ENCODE measurements around the gene CLK2. TPM values are rescaled to one million over a fixed set of nuclear protein-coding genes. Genes with fewer than 3 reads are reported as not detected.
"Not testable (repeated sequence)": the region's sequence is repeated elsewhere in the genome, so short reads cannot be mapped to it uniquely, and the experiment has no call there.

Gene CLK2
- total RNA-seq, 2 experiments from 2014 or later, result 81.4 to 86.6 TPM

DNA sequence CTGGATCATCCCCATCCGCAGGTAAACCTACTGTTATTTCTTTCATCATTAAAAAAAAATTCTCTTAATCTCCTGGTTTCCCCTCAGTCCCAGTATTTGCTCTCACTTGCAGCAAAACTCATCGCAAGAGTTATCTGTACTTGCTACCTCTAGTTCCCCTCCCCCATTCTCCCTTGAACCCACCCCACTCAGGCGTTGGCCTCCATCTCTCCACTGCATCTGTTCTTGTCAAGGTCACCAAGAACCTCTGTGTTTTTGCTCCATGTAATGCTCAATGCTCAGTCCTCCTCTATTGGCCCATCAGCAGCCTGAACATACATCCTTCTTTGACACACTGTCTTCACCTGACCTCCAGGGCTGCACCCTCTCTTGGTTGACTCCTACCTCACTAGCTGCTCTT, 23.4 kb upstream of the CLK2 start:
- Mint-ChIP-seq H3K4me1 (peaks cover 3% of the 10 kb centered on the region), H3K9me3 (ENCODE audit: low read depth) (no peaks in the 10 kb centered on the region), H3K27me3 (peaks cover 30% of the 10 kb centered on the region), H3K27ac (no peak overlapping the region), H3K36me3 (ENCODE audit: low read depth) (no peaks in the 10 kb centered on the region), H3K4me3 (no peak overlapping the region)
- CTCF ChIA-PET, result no interaction called here
- ATAC-seq (no peak), DNase-seq (no peak)
- intact Hi-C loops (cut with DNase I, micrococcal nuclease), result no loop called here
- POLR2A ChIA-PET, result no interaction called here

- ATAC-seq, result no peak
- DNase-seq, result no peak
- peaks cover 3% of the 10 kb centered on the region for H3K4me1 Mint-ChIP-seq
- ChIA-PET CTCF (interaction anchor here (0.7 to 1.3 kb wide), 2 partner anchors 10 to 20 kb away, joined by 3 to 4 read pairs; no protein-coding TSS in a partner anchor), POLR2A (no interaction called here)
- no peaks in the 10 kb centered on the region for H3K36me3 Mint-ChIP-seq (ENCODE audit: low read depth)
- intact Hi-C loops (cut with DNase I, micrococcal nuclease), result no loop called here
- H3K27ac Mint-ChIP-seq, result no peak overlapping the region
- H3K9me3 Mint-ChIP-seq (ENCODE audit: low read depth), result no peaks in the 10 kb centered on the region
- no peak overlapping the region for H3K4me3 Mint-ChIP-seq
- H3K27me3 Mint-ChIP-seq, result peaks cover 30% of the 10 kb centered on the region
Observed at GRCh38 chr1:155295942-155296267, 22.6 kb upstream of the CLK2 start.

DNA sequence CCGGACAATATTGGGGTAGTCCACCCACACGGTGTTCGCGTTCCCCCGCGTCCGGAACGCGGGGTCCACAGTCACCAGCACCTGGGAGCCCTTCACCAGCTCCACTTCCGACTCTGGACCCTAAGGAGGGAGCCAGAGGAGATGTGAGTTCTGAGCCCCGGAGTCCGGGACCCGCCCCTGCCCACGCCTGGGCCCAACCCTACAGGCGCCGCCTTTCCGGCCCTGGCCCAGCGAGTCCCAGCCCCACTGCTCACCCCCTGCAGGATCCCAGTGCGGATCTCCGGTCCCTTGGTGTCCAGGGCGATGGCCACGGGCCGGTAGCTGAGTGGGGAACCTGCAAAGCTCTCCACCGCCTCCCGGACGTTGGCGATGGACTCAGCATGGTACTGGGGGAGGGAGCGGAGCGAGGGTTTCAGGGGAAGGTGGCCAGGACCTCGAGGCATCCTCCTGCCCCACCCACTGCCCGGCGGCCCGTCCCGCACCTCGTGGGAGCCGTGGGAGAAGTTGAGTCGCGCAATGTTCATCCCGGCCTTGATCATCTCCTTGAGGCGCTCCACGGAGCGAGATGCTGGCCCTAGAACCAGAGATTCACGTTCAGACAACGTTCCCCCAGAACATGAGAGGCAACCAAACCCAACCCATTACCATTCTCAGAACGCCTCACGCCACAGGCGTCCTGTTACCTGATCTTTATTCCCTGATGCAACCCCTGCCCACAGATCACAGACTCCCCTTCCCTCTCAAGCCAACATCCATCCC, 22.1 kb upstream of the CLK2 start:
- ATAC-seq (no peak), DNase-seq (no peak)
- ChIA-PET POLR2A (no interaction called here), CTCF (interaction anchor here (1.3 kb wide), 1 partner anchor 10 kb away, joined by 3 read pairs; no protein-coding TSS in a partner anchor)
- Mint-ChIP-seq H3K36me3 (ENCODE audit: low read depth) (no peaks in the 10 kb centered on the region), H3K4me3 (no peak overlapping the region), H3K4me1 (peaks cover 3% of the 10 kb centered on the region), H3K9me3 (ENCODE audit: low read depth) (no peaks in the 10 kb centered on the region), H3K27ac (no peak overlapping the region), H3K27me3 (peaks cover 30% of the 10 kb centered on the region)
- intact Hi-C loops (cut with DNase I, micrococcal nuclease), result no loop called here

DNA sequence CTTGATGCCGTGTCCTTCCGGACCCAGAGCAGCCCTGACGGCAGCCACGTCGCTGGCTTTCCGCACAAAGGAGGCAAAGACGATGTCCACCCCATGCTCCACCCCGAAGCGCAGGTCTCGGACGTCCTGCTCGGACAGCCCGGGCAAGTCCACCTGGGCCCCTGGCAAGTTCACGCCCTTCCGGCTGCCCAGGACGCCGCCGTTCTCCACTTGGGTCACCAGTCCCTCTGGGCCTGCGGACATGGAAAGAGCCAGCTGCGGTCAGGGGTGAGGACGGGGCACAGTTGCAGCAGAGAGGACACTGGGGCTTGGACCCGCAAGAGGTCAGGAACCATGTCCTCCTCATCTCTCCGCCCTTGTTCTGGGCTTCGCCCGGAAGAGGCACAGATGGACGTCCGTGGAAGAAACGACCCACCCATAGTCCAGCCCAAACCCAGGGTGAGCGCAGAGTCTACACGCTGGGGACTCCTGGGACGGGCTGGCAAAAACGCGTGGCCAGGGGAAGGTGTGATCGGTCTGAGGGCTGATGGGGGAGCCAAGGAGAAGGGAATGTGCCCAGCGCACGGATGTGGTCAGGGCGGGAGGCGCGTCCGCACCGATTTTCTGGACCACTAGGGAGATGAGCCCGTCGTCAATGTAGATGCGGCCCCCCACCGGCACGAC, 21.3 kb upstream of the CLK2 start:
- ChIA-PET POLR2A (no interaction called here), CTCF (interaction anchor here (1.3 kb wide), 1 partner anchor 11 kb away, joined by 3 read pairs; no protein-coding TSS in a partner anchor)
- DNase-seq (no peak), ATAC-seq (no peak)
- H3K4me1 Mint-ChIP-seq, result peaks cover 3% of the 10 kb centered on the region
- H3K27me3 Mint-ChIP-seq, result peaks cover 32% of the 10 kb centered on the region
- intact Hi-C loops (cut with DNase I, micrococcal nuclease), result no loop called here
- H3K27ac Mint-ChIP-seq, result no peak overlapping the region
- no peaks in the 10 kb centered on the region for H3K36me3 Mint-ChIP-seq (ENCODE audit: low read depth)
- H3K9me3 Mint-ChIP-seq (ENCODE audit: low read depth), result no peaks in the 10 kb centered on the region
- H3K4me3 Mint-ChIP-seq, result no peak overlapping the region

DNA sequence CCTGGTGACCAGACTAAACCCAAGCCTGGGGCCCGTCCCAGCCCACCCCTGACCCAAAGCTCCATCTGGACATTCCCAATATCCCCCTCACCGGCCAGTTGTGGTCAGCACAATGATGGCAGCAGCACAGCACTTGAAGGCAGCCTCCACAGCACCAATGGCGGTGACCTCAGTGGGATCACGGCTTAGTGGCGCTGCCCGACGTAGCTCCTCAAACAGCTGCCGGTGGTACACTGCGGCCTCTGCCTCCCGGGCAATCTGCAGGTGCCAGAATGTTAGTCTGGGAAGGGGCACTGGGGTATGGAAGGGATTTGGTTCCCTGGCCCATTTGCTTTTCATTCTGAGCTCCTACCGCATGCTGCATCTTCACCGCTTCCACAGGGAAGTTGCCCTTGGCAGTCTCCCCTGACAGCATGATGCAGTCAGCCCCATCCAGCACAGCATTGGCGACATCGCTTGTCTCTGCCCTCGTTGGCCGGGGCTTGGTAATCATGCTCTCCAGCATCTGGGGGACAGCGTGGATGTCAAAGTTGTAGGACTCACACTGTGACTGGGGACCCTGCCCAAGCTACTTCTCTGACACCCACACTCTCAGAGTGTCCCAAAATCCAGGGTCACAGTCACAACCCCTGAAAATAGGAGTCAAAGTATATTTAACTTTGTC, 19.9 kb upstream of the CLK2 start:
- POLR2A ChIA-PET, result no interaction called here
- no peaks in the 10 kb centered on the region for H3K9me3 Mint-ChIP-seq (ENCODE audit: low read depth)
- peaks cover 32% of the 10 kb centered on the region for H3K27me3 Mint-ChIP-seq
- CTCF ChIA-PET, result no interaction called here
- ATAC-seq, result no peak
- no peak for DNase-seq
- H3K4me1 Mint-ChIP-seq, result peaks cover 3% of the 10 kb centered on the region
- H3K27ac Mint-ChIP-seq, result no peak overlapping the region
- no peaks in the 10 kb centered on the region for H3K36me3 Mint-ChIP-seq (ENCODE audit: low read depth)
- H3K4me3 Mint-ChIP-seq, result no peak overlapping the region
- intact Hi-C loops (cut with DNase I, micrococcal nuclease), result no loop called here

- ATAC-seq; H3K36me3 Mint-ChIP-seq (ENCODE audit: low read depth); H3K27ac Mint-ChIP-seq; intact Hi-C loops (cut with DNase I, micrococcal nuclease); H3K4me1 Mint-ChIP-seq; DNase-seq; H3K9me3 Mint-ChIP-seq (ENCODE audit: low read depth); H3K4me3 Mint-ChIP-seq: not testable (repeated sequence)
- ChIA-PET POLR2A (interaction anchor here (0.6 kb wide), 1 partner anchor 27 kb away, joined by 3 read pairs; no protein-coding TSS in a partner anchor), CTCF (interaction anchor here (0.6 kb wide), 1 partner anchor 407 kb away, joined by 3 read pairs; no protein-coding TSS in a partner anchor)
- H3K27me3 Mint-ChIP-seq, result peaks cover 18% of the 10 kb centered on the region
Observed at GRCh38 chr1:155291006-155291405, 17.7 kb upstream of the CLK2 start.

DNA sequence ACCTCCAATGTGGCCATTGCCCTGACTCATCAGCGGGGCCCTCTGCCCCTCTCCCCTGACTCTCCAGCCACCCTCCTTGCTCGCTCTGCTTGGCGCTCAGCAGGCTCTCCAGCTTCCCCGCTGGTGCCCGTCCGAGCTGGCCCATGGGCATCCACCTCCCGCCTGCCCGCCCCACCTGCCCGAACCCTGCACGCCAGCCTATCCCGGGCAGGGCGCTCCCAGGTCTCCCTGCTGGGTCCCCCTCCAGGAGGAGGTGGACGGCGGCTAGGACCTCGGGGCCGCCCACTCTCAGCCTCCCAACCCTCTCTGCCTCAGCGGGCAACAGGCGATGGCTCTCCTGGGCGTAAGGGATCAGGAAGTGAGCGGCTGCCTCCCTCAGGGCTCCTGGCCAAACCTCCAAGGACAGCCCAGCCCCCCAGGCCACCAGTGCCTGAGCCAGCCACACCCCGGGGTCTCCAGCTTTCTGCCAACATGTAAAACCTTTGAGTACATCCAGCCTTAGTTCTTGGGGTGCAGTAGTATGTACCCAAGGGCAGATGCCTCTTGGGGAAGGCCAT, 14.8 kb upstream of the CLK2 start:
- CTCF ChIA-PET, result interaction anchor here (0.8 kb wide), 1 partner anchor 568 kb away, joined by 4 read pairs; no protein-coding TSS in a partner anchor
- Mint-ChIP-seq H3K4me3 (no peak overlapping the region), H3K36me3 (ENCODE audit: low read depth) (no peaks in the 10 kb centered on the region), H3K4me1 (no peaks in the 10 kb centered on the region), H3K27me3 (peaks cover 2% of the 10 kb centered on the region), H3K9me3 (ENCODE audit: low read depth) (no peaks in the 10 kb centered on the region), H3K27ac (no peak overlapping the region)
- no peak for ATAC-seq
- intact Hi-C loops (cut with DNase I, micrococcal nuclease), result no loop called here
- POLR2A ChIA-PET, result no interaction called here
- DNase-seq, result no peak

DNA sequence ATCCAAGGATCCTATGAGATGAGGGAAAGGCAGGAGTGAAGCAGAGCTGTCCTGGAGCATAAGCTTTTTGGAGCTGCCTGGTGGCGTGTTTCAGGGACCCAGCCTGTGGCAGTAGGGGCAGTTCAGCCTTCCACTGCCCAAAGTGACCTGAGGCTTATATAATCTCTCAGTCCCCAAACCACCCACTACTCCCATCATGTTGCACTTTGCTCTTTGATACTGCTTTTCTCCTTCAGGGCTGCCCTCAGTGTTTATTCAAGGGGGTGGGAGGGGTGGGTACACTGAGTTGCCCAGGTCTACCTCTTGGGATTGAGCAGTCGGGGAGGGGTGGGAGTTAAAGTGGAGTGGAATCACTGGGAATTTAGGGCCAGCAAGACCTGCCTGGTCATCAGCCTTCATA, 13.2 kb upstream of the CLK2 start:
- ATAC-seq (no peak), DNase-seq (no peak)
- CTCF ChIA-PET, result no interaction called here
- POLR2A ChIA-PET, result no interaction called here
- intact Hi-C loops (cut with DNase I, micrococcal nuclease), result no loop called here
- H3K4me1 Mint-ChIP-seq, result no peaks in the 10 kb centered on the region
- no peak overlapping the region for H3K4me3 Mint-ChIP-seq
- H3K36me3 Mint-ChIP-seq (ENCODE audit: low read depth), result no peaks in the 10 kb centered on the region
- H3K27ac Mint-ChIP-seq, result no peak overlapping the region
- no peaks in the 10 kb centered on the region for H3K9me3 Mint-ChIP-seq (ENCODE audit: low read depth)
- peaks cover 2% of the 10 kb centered on the region for H3K27me3 Mint-ChIP-seq

DNA sequence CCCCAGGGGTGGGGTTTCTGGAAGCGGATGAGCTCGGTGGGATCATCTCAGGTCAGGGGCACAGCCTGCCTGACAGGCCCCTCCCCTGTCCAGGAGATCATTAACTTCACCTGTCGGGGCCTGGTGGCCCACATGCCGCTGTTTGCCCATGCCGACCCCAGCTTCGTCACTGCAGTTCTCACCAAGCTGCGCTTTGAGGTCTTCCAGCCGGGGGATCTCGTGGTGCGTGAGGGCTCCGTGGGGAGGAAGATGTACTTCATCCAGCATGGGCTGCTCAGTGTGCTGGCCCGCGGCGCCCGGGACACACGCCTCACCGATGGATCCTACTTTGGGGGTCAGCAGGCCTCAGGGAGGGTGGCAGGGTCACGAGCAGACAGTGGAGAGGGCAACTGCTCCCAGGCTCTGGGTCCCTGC, 12.3 kb upstream of the CLK2 start:
- no peaks in the 10 kb centered on the region for H3K9me3 Mint-ChIP-seq (ENCODE audit: low read depth)
- no peak for ATAC-seq
- DNase-seq, result no peak
- CTCF ChIA-PET, result interaction anchor here (0.6 to 1.1 kb wide), 3 partner anchors 35 to 368 kb away, joined by 3 to 7 read pairs (median 5); no protein-coding TSS in a partner anchor
- no peak overlapping the region for H3K27ac Mint-ChIP-seq
- no peaks in the 10 kb centered on the region for H3K4me1 Mint-ChIP-seq
- H3K36me3 Mint-ChIP-seq (ENCODE audit: low read depth), result no peaks in the 10 kb centered on the region
- POLR2A ChIA-PET, result no interaction called here
- H3K27me3 Mint-ChIP-seq, result peaks cover 2% of the 10 kb centered on the region
- no peak overlapping the region for H3K4me3 Mint-ChIP-seq
- intact Hi-C loops (cut with DNase I, micrococcal nuclease), result no loop called here

- no peak overlapping the region for H3K27ac Mint-ChIP-seq
- no peak overlapping the region for H3K4me3 Mint-ChIP-seq
- DNase-seq (no peak), ATAC-seq (no peak)
- no peaks in the 10 kb centered on the region for H3K36me3 Mint-ChIP-seq (ENCODE audit: low read depth)
- intact Hi-C loops (cut with DNase I, micrococcal nuclease), result no loop called here
- ChIA-PET CTCF (interaction anchor here (1.1 kb wide), 1 partner anchor 34 kb away, joined by 5 read pairs; no protein-coding TSS in a partner anchor), POLR2A (no interaction called here)
- no peaks in the 10 kb centered on the region for H3K27me3 Mint-ChIP-seq
- H3K9me3 Mint-ChIP-seq (ENCODE audit: low read depth), result no peaks in the 10 kb centered on the region
- no peaks in the 10 kb centered on the region for H3K4me1 Mint-ChIP-seq
Observed at GRCh38 chr1:155285063-155285462, 11.8 kb upstream of the CLK2 start.

GRCh38 chr1:155284476-155284875, 11.2 kb upstream of the CLK2 start:
- ChIA-PET POLR2A (no interaction called here), CTCF (no interaction called here)
- no peak for DNase-seq
- Mint-ChIP-seq H3K27me3 (no peaks in the 10 kb centered on the region), H3K36me3 (ENCODE audit: low read depth) (no peaks in the 10 kb centered on the region), H3K27ac (no peak overlapping the region), H3K9me3 (ENCODE audit: low read depth) (no peaks in the 10 kb centered on the region), H3K4me3 (no peak overlapping the region), H3K4me1 (no peaks in the 10 kb centered on the region)
- intact Hi-C loops (cut with DNase I, micrococcal nuclease), result no loop called here
- no peak for ATAC-seq

Data from activated CD4-positive, alpha-beta T cell treated with anti-CD3 and anti-CD28 coated beads for 36 hours (primary cell).